T-helper 17 cell (primary cell): Measurements from ENCODE around the gene GATC. TPM values are rescaled to one million over a fixed set of nuclear protein-coding genes. Genes with fewer than 3 reads are reported as not detected.
"Not testable (repeated sequence)": the region's sequence is repeated elsewhere in the genome, so short reads cannot be mapped to it uniquely, and the experiment has no call there.

Experiments used
- ATAC-seq: fragments of 150-1000 bp; cut with Tn5 transposase; 2 replicates; pipeline ENCODE4 v1.10.0; 2021; ENCODE audit warnings: mild to moderate bottlenecking, moderate library complexity
- DNase-seq, 3 donors: peaks; one replicate each; pipeline versions ENCODE4 v3.0.0 to v3.0.0-alpha.2; 2020 to 2021
- H3K9me3 ChIP-seq: one replicate; pipeline ENCODE4 v1.7.0; 2013; ENCODE audit warnings: low read length, mild to moderate bottlenecking; ENCODE audit not compliant: control insufficient read depth, poor library complexity, severe bottlenecking
- H3K27ac Mint-ChIP-seq: one replicate; pipeline ENCODE4 v1.8.0; 2022; ENCODE audit warnings: mild to moderate bottlenecking, moderate library complexity, mixed read lengths
- H3K27me3 Mint-ChIP-seq: one replicate; pipeline ENCODE4 v1.8.0; 2022; ENCODE audit warnings: mixed read lengths
- H3K36me3 Mint-ChIP-seq: one replicate; pipeline ENCODE4 v1.8.0; 2022; ENCODE audit warnings: low read depth, mixed read lengths
- H3K4me1 Mint-ChIP-seq: one replicate; pipeline ENCODE4 v1.8.0; 2022; ENCODE audit warnings: mild to moderate bottlenecking, mixed read lengths
- H3K4me3 Mint-ChIP-seq: one replicate; pipeline ENCODE4 v1.8.0; 2022; ENCODE audit warnings: mild to moderate bottlenecking, moderate library complexity, mixed read lengths
- total RNA-seq, 4 donors: library from RNA in 2 of 4; stranded (reverse) in 2 of 4; gene quantifications; one replicate each; pipeline ENCODE4 v1.2.3 and lab custom pipeline; 2022 to 2026

GATC gene
- total RNA-seq, 2 donors from 2014 or later, result 15.6 to 18.7 TPM

GRCh38 chr12:120485961-120486881 lies 40.0 kb downstream of the GATC start:
- DNase-seq, result no peak
- no peak for ATAC-seq
- no peaks in the 10 kb centered on the region for H3K9me3 ChIP-seq
- no peaks in the 10 kb centered on the region for H3K27me3 Mint-ChIP-seq
- no peaks in the 10 kb centered on the region for H3K36me3 Mint-ChIP-seq
- H3K4me1 Mint-ChIP-seq, result peaks cover 17% of the 10 kb centered on the region
- H3K4me3 Mint-ChIP-seq, result no peak overlapping the region
- no peak overlapping the region for H3K27ac Mint-ChIP-seq

DNA sequence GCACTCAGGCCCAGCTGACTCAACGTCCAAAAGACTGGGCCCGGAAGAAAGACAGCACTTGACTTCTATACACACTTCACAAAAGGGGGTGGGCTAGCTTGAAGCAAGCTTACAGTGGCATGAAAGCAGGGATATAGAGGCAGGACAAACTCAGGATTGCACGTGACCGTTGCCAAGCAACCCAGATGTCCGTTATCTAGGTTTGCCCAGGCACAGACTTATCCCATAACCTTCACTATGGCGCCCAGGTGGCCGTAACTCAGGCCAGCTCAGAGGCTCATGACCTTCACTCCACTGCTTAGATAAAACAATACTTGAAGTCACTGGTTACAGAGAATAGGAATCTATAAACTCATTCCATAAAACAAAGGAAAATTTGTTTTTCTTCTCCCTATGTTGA lies 41.3 kb downstream of the GATC start:
- ATAC-seq, H3K27me3 Mint-ChIP-seq, DNase-seq, H3K9me3 ChIP-seq, H3K4me3 Mint-ChIP-seq, H3K27ac Mint-ChIP-seq, H3K36me3 Mint-ChIP-seq: not testable (repeated sequence)
- H3K4me1 Mint-ChIP-seq, result peaks cover 18% of the 10 kb centered on the region

DNA sequence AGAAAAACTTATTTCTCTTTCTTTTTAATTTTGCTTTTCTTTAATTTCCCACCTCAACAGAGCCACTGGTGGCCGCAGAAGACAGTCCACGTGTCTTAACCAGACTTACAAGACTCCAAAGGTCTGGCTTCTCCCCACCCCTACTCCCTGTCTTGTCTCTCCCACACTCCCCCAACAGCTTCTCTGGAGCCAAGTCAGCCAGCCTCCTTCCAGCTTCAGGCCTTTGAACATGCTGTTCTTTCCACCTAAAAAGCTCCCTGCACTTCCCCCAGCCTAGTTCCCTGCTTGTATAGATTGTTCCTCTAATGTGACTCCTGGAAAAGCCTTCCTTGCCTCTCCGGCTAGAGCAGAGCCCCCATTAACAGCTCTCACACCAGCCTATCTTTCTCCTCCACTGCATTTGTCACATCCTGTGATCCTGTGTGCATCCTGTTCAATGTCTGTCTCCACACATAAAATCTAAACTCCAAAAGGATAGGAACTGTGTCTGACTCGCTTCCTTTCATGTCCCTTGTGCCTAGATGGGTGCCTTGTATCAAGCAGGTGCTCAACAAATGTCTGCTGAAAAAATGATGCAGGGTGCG lies 41.9 kb downstream of the GATC start:
- no peaks in the 10 kb centered on the region for H3K9me3 ChIP-seq
- H3K4me1 Mint-ChIP-seq, result peaks cover 18% of the 10 kb centered on the region
- no peak overlapping the region for H3K4me3 Mint-ChIP-seq
- no peaks in the 10 kb centered on the region for H3K27me3 Mint-ChIP-seq
- peak overlapping the region; percentile 41 for H3K27ac Mint-ChIP-seq
- DNase-seq (no peak), ATAC-seq (no peak)
- no peaks in the 10 kb centered on the region for H3K36me3 Mint-ChIP-seq

DNA sequence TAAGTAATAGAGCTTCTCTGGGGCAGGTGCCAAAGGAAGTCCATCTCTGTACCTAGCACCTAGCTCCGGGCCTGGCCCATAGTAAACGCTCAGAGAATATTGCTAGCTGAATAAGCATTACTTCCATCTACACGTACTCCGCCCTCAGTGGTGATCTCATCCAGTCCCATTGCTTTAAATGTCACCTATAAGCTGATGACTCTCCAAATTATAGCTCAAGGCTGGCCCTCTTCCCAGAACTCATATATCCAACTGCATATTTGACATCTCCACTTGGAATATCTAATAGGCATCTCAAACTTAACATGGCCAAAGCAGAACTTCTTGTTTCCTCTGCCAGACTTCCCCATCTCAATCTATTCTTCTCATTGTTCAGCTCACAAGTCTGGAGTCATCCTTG lies 42.8 kb downstream of the GATC start:
- peaks cover 9% of the 10 kb centered on the region for H3K4me1 Mint-ChIP-seq

GRCh38 chr12:120490325-120490724 lies 44.1 kb downstream of the GATC start:
- no peak overlapping the region for H3K27ac Mint-ChIP-seq
- no peaks in the 10 kb centered on the region for H3K36me3 Mint-ChIP-seq
- DNase-seq (no peak), ATAC-seq (no peak)
- peaks cover 14% of the 10 kb centered on the region for H3K4me1 Mint-ChIP-seq
- H3K27me3 Mint-ChIP-seq, result no peaks in the 10 kb centered on the region
- H3K4me3 Mint-ChIP-seq, result no peak overlapping the region
- H3K9me3 ChIP-seq, result no peaks in the 10 kb centered on the region

More for the DNA sequence above, 42.8 kb downstream of the GATC start:
- ATAC-seq (no peak), DNase-seq (no peak)
- no peak overlapping the region for H3K27ac Mint-ChIP-seq
- H3K27me3 Mint-ChIP-seq, result no peaks in the 10 kb centered on the region
- no peaks in the 10 kb centered on the region for H3K36me3 Mint-ChIP-seq
- H3K4me3 Mint-ChIP-seq, result peak overlapping the region; percentile 43
- H3K9me3 ChIP-seq, result no peaks in the 10 kb centered on the region

GRCh38 chr12:120490833-120491512 lies 44.7 kb downstream of the GATC start:
- Mint-ChIP-seq H3K27me3 (no peaks in the 10 kb centered on the region), H3K36me3 (no peaks in the 10 kb centered on the region), H3K4me3 (no peak overlapping the region), H3K27ac (no peak overlapping the region), H3K4me1 (peaks cover 17% of the 10 kb centered on the region)
- no peak for ATAC-seq
- DNase-seq, result no peak
- H3K9me3 ChIP-seq, result no peaks in the 10 kb centered on the region

DNA sequence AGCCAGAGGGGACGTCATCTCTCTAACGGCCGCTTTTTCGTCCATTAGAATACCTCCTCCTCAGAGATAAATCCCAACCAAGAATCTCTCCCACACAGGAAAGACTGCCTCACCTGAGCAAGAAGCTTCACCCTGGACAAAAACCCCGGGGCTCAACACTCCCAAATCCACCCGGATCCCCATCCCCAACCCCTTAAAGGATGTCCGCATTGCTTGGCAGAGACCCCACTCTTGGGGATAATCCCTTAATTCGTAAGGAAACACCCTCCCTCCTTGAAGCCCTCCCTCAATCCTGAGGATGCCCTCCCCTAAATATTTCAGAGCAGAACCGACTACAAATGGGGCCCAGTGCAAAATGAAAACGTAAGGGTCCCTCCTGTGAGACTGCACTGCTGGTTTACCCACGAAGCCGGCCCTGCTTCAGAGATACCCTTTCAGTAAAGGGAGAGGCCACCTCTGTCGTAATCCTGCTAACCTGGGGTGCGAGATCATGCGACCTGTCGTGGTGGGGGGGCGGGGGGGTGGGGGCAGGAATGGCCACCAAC lies 49.0 kb downstream of the GATC start:
- Mint-ChIP-seq H3K27me3 (no peaks in the 10 kb centered on the region), H3K27ac (peak overlapping the region; percentile 77), H3K4me3 (peak overlapping the region; percentile 91), H3K36me3 (no peaks in the 10 kb centered on the region), H3K4me1 (peaks cover 30% of the 10 kb centered on the region)
- no peaks in the 10 kb centered on the region for H3K9me3 ChIP-seq
- DNase-seq (no peak), ATAC-seq (no peak)

DNA sequence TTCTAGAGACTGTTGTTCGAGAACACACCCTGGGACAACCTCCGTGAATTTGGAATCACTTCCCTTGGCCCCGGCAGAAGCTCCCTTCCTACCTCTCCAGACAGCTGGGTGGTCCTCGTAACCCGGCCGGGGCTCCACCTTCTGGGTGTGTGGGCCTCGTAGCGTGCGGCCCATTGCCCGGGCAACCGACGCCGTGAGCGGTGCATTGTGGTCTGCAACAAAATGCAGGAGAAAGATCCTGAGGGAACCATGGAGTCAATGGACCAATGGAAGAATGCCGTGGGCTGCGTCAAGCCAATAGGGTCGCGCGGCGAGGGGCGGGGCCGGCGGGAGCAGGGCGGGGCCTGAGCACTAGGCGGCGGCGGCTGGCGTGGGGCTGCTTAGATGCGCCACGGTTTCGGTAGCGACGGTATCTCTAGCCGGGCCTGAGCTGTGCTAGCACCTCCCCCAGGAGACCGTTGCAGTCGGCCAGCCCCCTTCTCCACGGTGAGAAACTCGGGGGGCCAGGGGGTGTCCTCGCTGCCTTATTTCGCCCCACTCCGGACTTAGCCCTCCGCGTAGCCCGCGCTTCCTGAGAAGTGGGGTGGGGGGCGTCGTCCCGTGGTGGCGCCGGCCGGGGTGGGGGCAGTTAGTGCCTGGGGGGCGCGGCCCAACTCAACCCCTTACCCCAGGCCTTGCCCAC lies 49.6 kb downstream of the GATC start, which contains the start of gene DYNLL1:
DYNLL1 (plus strand) TSS at position 383 of the 682 bp plus-strand sequence. CDS start 309 bp downstream, outside the sequence.
- Mint-ChIP-seq H3K4me3 (peak within 1 kb of the TSS; percentile 91), H3K36me3 (no peaks in the 10 kb centered on the region), H3K4me1 (peaks cover 36% of the 10 kb centered on the region), H3K27me3 (no peaks in the 10 kb centered on the region), H3K27ac (peak within 1 kb of the TSS; percentile 77)
- peak; percentile 98 for ATAC-seq
- peak; percentile 95 to 99 (median 96) for DNase-seq
- no peaks in the 10 kb centered on the region for H3K9me3 ChIP-seq

GRCh38 chr12:120496413-120497340 lies 50.4 kb downstream of the GATC start:
- peak; percentile 21 to 50 (median 32) for DNase-seq
- H3K4me3 Mint-ChIP-seq, result peak overlapping the region; percentile 91
- H3K36me3 Mint-ChIP-seq, result no peaks in the 10 kb centered on the region
- ATAC-seq, result peak; percentile 38
- H3K27ac Mint-ChIP-seq, result peak overlapping the region; percentile 77
- no peaks in the 10 kb centered on the region for H3K27me3 Mint-ChIP-seq
- no peaks in the 10 kb centered on the region for H3K9me3 ChIP-seq
- peaks cover 33% of the 10 kb centered on the region for H3K4me1 Mint-ChIP-seq

GRCh38 chr12:120497524-120498150 lies 51.4 kb downstream of the GATC start:
- Mint-ChIP-seq H3K27me3 (no peaks in the 10 kb centered on the region), H3K4me1 (peaks cover 33% of the 10 kb centered on the region), H3K36me3 (no peaks in the 10 kb centered on the region), H3K4me3 (peak overlapping the region; percentile 91), H3K27ac (peak overlapping the region; percentile 77)
- no peaks in the 10 kb centered on the region for H3K9me3 ChIP-seq
- DNase-seq, result no peak
- ATAC-seq, result no peak

- Mint-ChIP-seq H3K4me1 (peaks cover 33% of the 10 kb centered on the region), H3K27me3 (no peaks in the 10 kb centered on the region), H3K36me3 (peaks cover 2% of the 10 kb centered on the region), H3K27ac (peak overlapping the region; percentile 77), H3K4me3 (no peak overlapping the region)
- ATAC-seq, result no peak
- H3K9me3 ChIP-seq, result no peaks in the 10 kb centered on the region
- no peak for DNase-seq
Measured at GRCh38 chr12:120498870-120499515, 52.7 kb downstream of the GATC start.
